ENCODE data around the gene PPARD. TPM values are rescaled to one million over a fixed set of nuclear protein-coding genes. Genes with fewer than 3 reads are reported as not detected.

The PPARD gene
- total and polyA plus RNA-seq, 2 of the 13 experiments (the other 11 are each of a cell fraction or from before 2014, with no cell fraction given) = 6.1 to 13.3 TPM

- TF ChIP-seq HNF1A (IDR thresholded peaks at IDR 0.05; ENCODE audit: low read depth) (no peak), HNF1A (CRISPR knock-in tag; IDR thresholded peaks at IDR 0.05; ENCODE audit: borderline replicate concordance) (peak; percentile 56), GLI4 (CRISPR knock-in tag; IDR thresholded peaks at IDR 0.05; ENCODE audit: borderline replicate concordance) (no peak), ZNF639 (CRISPR knock-in tag; conservative IDR thresholded peaks at IDR 0.05) (peak; percentile 53; the same call in 1 of the 2 replicates), ZNF879 (CRISPR knock-in tag; IDR thresholded peaks at IDR 0.05) (0 out of 2 replicates have a peak, but pooled peaks have one; percentile 68), MEF2D (CRISPR knock-in tag; IDR thresholded peaks at IDR 0.05) (0 out of 2 replicates have a peak, but pooled peaks have one; percentile 81), NFE2L2 (IDR thresholded peaks at IDR 0.05; ENCODE audit: low read length) (no peak), DNMT3B (CRISPR knock-in tag; conservative IDR thresholded peaks at IDR 0.05) (no peak), HOXA9 (CRISPR knock-in tag; IDR thresholded peaks at IDR 0.05; ENCODE audit: borderline replicate concordance) (no peak), FOXA1 (IDR thresholded peaks at IDR 0.05) (no peak), FOXA1 (CRISPR knock-in tag; IDR thresholded peaks at IDR 0.05) (peak; percentile 58; the same call in 1 of the 2 replicates), KLF12 (CRISPR knock-in tag; IDR thresholded peaks at IDR 0.05; ENCODE audit: borderline replicate concordance) (peak; percentile 67; the same call in 1 of the 2 replicates), CEBPG (CRISPR knock-in tag; IDR thresholded peaks at IDR 0.05) (0 out of 2 replicates have a peak, but pooled peaks have one; percentile 29), KDM4B (CRISPR knock-in tag; IDR thresholded peaks at IDR 0.05) (peak; percentile 72; the same call in 1 of the 2 replicates), ZNF136 (CRISPR knock-in tag; IDR thresholded peaks at IDR 0.05; ENCODE audit: low read depth) (peak; percentile 71; the same call in 1 of the 2 replicates), SIX1 (CRISPR knock-in tag; IDR thresholded peaks at IDR 0.05; ENCODE audit: borderline replicate concordance) (peak; percentile 51; the same call in 1 of the 2 replicates), SALL1 (CRISPR knock-in tag; IDR thresholded peaks at IDR 0.05) (peak; percentile 95)
- TF ChIP-seq, protein P1, sequence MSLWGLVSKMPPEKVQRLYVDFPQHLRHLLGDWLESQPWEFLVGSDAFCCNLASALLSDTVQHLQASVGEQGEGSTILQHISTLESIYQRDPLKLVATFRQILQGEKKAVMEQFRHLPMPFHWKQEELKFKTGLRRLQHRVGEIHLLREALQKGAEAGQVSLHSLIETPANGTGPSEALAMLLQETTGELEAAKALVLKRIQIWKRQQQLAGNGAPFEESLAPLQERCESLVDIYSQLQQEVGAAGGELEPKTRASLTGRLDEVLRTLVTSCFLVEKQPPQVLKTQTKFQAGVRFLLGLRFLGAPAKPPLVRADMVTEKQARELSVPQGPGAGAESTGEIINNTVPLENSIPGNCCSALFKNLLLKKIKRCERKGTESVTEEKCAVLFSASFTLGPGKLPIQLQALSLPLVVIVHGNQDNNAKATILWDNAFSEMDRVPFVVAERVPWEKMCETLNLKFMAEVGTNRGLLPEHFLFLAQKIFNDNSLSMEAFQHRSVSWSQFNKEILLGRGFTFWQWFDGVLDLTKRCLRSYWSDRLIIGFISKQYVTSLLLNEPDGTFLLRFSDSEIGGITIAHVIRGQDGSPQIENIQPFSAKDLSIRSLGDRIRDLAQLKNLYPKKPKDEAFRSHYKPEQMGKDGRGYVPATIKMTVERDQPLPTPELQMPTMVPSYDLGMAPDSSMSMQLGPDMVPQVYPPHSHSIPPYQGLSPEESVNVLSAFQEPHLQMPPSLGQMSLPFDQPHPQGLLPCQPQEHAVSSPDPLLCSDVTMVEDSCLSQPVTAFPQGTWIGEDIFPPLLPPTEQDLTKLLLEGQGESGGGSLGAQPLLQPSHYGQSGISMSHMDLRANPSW (CRISPR knock-in tag; IDR thresholded peaks at IDR 0.05; ENCODE audit: borderline replicate concordance) = no peak
- TF ChIP-seq, protein P2, sequence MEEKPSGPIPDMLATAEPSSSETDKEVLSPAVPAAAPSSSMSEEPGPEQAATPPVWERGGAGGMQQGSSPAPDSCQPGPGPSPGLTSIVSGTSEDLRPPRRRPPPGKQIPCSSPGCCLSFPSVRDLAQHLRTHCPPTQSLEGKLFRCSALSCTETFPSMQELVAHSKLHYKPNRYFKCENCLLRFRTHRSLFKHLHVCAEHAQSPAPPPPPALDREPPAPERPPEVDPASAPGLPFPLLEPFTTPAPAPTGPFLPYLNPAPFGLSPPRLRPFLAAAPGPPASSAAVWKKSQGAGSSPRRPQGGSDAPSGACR (CRISPR knock-in tag; IDR thresholded peaks at IDR 0.05) = no peak; the same call in 1 of the 2 replicates
- TF ChIP-seq, protein P3, sequence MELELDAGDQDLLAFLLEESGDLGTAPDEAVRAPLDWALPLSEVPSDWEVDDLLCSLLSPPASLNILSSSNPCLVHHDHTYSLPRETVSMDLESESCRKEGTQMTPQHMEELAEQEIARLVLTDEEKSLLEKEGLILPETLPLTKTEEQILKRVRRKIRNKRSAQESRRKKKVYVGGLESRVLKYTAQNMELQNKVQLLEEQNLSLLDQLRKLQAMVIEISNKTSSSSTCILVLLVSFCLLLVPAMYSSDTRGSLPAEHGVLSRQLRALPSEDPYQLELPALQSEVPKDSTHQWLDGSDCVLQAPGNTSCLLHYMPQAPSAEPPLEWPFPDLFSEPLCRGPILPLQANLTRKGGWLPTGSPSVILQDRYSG (CRISPR knock-in tag; IDR thresholded peaks at IDR 0.05) = no peak
Observed at GRCh38 chr6:35342258-35343091, at the start of gene PPARD (continued).

Data from HepG2 (cell line).